Placental epithelial cell (primary cell): Measurements from ENCODE around the gene SERPINE2. TPM values are rescaled to one million over a fixed set of nuclear protein-coding genes. Genes with fewer than 3 reads are reported as not detected.

Experiments
- total RNA-seq: library from RNA; depleted of rRNA; stranded (reverse); fragments of >200 nt; gene quantifications from 2 replicates; pipeline ENCODE4 v1.2.3, GENCODE V29; 2012

The SERPINE2 gene
- total RNA-seq, result 32.2 and 46.4 TPM in 2 replicates

GRCh38 chr2:224039080-224039769, at the start of gene SERPINE2:
TSS of gene SERPINE2 (minus strand) at chr2:224039286. CDS start at chr2:224001900, 37,386 bp downstream.

GRCh38 chr2:223957092-223957851, 81.8 kb downstream of the SERPINE2 start, which contains the start of gene MRPL44:
TSS of gene MRPL44 (plus strand) at chr2:223957463. CDS start at chr2:223957473, 10 bp downstream.

GRCh38 chr2:223944703-223945531, 94.2 kb downstream of the SERPINE2 start, which contains the start of gene WDFY1:
TSS of gene WDFY1 (minus strand) at chr2:223945335. CDS start at chr2:223945284, 51 bp downstream.

Other genes with a start within 250 kb of the SERPINE2 start
- 11.4 and 23.6 TPM in 2 replicates for gene AP1S3, start 201.7 kb downstream of the SERPINE2 start, total RNA-seq
- 58.9 and 66.3 TPM in 2 replicates for gene WDFY1, start 94.0 kb downstream of the SERPINE2 start, total RNA-seq
- gene MRPL44, start 81.8 kb downstream of the SERPINE2 start, total RNA-seq, result 21.2 and 26.7 TPM in 2 replicates